ENCODE data around the gene EDA.

Gene EDA

GRCh38 chrX:69615779-69616456 is at the start of gene EDA:
TSS of gene EDA (plus strand) at chrX:69616113.
- peak; percentile 77 for DNase-seq

GRCh38 chrX:69568828-69569227 is 47.1 kb upstream of the EDA start:
- no peak for DNase-seq

DNA sequence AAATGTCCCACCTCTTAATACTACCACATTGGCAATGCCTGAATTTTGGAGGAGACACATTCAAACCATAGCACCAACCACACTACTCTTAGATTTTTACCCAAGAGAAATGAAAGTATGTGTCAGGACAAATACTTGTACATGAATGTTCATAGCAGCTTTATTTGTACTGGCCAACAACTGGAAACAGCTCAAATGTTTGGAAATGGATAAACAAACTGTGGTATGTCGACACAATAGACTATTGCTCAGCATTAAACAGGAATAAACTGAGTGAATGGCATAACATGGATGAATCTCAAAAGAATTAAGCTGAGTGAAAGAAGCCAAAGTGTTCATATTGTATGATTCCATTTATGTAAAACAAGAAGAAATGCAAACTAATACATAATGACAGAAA is 18.5 kb upstream of the EDA start:
- DNase-seq, result no peak

DNA sequence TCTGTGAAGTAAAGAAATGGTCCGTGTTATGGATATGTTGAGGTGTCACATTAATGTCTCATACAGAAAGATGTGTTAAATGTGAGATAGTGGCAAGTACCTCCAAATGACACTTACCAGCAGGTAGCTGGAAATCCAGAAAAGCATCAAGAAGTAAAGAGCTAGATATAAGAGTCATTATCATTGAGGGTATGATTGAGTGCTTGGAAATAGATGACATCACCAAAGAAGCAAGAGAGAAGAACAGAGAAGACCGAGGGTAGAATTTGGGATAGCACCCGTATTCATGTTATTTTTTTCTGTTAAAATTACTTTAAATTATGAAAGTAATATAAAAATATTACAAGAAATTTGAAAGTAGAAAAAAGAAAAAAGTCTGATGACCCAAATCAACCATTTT is 15.7 kb upstream of the EDA start:
- DNase-seq, result no peak

GRCh38 chrX:69603566-69604194 is 12.2 kb upstream of the EDA start:
- DNase-seq, result no peak

DNA sequence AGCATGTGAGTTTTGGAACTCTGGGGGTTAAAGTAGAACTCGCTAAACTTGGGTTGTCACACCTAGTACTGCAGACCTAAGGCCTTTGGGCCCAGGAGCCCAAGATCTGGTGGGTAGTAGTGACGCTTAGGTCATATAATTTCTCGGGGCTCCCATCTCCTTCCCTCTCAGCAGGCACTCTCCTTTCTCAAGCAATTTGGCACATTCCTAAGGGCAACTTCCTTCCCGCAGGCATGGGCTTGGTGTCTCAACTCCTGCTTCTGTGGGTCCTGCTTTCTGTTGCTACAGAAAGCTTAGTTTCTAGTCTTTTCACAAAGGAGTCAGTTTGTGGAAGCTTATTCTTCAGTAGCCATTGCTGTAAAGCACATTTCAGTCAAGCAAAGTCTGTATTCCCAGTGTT is 10.4 kb upstream of the EDA start:
- no peak for DNase-seq

- no peak for DNase-seq
Observed at GRCh38 chrX:69607616-69608015, 8.3 kb upstream of the EDA start.

DNA sequence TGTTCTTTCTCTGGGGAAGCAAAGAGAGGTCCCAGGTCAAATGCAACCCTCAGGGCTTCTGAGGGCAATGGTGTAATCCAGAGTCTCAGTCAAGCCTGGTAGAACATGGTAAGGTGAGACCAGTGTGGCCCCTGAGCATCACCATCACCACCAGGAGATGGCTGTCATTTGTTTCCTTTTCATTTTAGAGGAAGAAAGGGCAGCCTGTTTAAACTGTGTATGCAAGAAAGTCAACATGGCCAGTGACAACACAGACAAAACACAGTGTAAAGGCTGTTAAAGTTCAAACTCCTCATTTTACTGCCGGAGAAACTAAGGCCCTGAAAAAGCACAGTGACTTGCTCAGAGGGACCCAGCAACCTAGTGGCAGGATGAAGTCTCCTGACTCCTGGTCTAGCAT is 2.0 kb upstream of the EDA start:
- DNase-seq, result no peak

DNA sequence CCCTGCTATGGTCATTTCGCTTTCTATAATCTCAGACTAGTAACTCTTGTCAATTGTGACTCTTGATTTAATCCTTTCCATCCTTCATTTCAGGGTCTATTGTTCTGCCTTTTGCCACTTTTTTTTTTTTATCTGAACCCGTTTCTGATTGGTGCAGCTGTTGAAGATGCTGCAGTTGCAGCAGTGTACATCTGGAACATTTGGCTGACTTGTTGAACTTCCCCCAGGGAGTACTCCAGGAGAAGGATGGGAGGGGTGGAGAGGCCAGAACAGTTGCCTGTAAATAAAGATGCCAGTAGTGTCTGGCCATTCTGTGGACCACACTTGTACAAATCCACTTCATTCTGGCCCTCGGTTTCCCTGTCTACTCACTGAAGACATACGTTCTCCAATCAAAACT is 1.0 kb upstream of the EDA start:
- DNase-seq, result no peak

DNA sequence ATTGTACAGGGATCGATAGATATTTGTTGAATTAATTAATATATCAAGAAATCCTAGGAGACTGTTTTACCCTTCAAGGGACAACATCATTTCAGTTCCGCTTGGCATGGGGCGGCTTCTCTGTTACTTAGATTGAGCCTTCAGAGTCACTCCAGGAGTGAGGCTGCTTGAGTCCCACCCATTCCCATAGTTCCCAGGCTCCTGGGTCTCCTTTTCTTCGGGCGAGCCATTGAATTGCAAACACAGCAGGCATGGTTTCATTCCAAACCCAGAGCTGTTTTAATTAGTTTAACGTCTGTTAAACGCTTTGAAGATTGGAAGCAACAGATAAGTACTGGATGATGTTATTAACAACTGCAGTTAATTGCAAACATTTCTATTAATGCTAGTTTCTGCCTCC is 571 bp upstream of the EDA start:
- DNase-seq, result no peak

- DNase-seq, result peak; percentile 13
Observed at GRCh38 chrX:69616457-69617203, 717 bp downstream of the EDA start.

- DNase-seq, result peak; percentile 20
Observed at GRCh38 chrX:69618803-69619202, 2.9 kb downstream of the EDA start.

- no peak for DNase-seq
Observed at GRCh38 chrX:69626129-69626528, 10.2 kb downstream of the EDA start.

GRCh38 chrX:69627744-69628143 is 11.8 kb downstream of the EDA start:
- DNase-seq, result no peak

- no peak for DNase-seq
Observed at GRCh38 chrX:69630147-69630546, 14.2 kb downstream of the EDA start.

- no peak for DNase-seq
Observed at GRCh38 chrX:69664693-69665092, 48.8 kb downstream of the EDA start.

- no peak for DNase-seq
Observed at GRCh38 chrX:69670001-69670555, 54.2 kb downstream of the EDA start.

- DNase-seq, result no peak
Observed at GRCh38 chrX:69674891-69675290, 59.0 kb downstream of the EDA start.

DNA sequence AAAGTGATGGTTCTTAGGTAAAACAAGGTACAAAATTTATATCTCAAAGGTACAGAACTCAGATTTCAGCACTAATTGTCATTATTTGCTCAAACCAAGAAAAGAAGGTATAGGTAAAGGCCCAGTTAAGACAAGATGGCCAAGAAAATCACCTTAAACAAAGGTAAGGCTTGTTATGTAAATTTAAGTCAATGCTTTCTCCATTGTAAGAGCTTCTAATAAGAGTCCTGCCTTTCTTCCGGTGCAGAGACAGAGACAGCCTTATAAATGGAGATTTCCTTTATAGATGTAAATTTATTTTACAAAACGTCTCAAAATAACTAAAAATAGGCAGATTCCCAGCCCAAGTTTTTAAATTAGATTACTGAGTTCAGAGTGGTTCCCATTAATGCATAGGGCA is 89.9 kb downstream of the EDA start:
- no peak for DNase-seq

DNA sequence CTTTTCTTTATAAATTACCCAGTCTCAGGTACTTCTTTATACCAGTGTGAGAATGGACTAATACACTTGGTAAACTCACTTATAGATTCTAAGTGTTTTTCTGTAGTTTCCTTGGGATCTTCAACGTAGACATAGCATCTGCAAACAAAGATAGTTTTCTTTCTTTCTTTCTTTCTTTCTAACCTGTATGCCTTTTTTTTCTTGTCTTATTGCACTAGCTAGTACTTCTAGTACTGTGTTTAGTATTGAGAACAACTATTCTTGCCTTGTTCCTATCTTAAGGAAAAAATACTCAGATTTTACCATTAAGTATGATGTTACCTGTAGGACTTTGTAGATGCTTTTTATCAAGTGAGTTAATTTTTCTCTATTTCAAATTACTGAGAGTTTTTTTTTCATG is 102.2 kb downstream of the EDA start:
- DNase-seq, result no peak

DNA sequence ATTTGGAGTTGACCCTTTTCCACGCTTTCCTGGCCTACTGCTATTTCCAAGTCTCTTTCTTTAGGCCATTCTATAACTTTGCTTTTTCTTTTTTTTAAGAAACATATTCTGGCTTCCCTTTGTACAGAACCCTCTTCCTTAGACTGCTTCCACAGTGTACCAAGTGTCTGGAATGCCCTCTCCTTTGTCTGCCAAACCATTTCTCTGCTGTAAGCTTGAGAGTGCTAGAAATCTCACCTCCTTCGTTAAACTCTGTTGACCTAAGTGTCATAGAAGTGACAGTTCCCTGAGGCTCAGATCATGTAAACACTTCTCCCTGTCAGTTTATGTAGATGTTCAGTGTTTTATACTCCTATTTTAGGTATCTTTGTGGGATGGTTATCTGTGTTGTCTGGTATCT is 108.4 kb downstream of the EDA start:
- no peak for DNase-seq

DNA sequence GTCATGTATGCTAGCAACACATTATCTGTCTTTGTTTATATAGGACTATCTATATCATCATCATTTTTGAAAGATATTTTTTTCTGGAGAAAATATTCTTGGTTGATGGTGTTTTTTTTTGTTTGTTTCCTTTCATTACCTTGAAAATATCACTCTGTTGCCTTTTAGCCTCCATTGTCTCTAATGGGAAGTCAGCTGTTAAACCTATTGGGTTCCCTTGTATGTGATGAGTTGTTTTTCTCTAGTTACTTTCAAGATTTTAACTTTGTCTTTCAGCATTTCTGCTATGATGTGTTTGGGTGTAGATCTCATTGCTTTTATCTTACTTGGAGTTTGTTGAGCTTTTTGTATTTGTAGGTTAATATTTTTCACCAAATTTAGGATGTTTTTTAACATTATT is 124.4 kb downstream of the EDA start:
- no peak for DNase-seq

DNA sequence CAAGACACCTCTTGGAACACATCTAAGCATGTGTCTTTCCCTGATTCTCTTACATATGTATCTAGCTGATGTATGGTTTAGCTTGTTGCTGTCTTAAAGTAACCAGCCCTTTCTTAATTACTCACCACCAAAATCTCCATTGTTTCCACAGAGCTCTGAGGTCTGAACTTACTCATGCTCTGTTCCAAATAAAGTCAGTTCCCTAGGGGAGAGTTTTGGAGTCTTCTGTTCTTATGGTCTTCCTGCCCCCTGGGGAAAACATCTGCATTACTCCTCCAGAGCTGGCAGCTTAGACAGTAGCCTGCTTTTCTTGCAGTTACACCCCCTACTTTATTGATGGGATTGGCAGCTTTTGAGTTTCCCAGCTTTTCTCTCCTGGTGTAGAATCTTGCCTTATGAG is 125.8 kb downstream of the EDA start:
- no peak for DNase-seq

GRCh38 chrX:69746051-69746450 is 130.1 kb downstream of the EDA start:
- DNase-seq, result no peak

Measured in CD4-positive, alpha-beta T cell treated with Interleukin-17A for 4 hours (primary cell).